Peyer's patch (tissue), 4 donors: ENCODE results near the gene KIFC1. TPM values are rescaled to one million over a fixed set of nuclear protein-coding genes. Genes with fewer than 3 reads are reported as not detected.
A peak's percentile ranks its signal among the peaks of the same experiment; 100 is the strongest.

Experiments
- DNase-seq, 3 donors: peaks; one replicate each; pipeline ENCODE4 v3.0.0-alpha.2; 2017 to 2019
- H3K27ac ChIP-seq, 4 donors: fragments of 200-600 bp; sonication (generic); one replicate each; pipeline ENCODE4 v1.5.1; 2016 to 2019
- H3K27me3 ChIP-seq, 2 donors: fragments of 200-600 bp; sonication (generic); one replicate each; pipeline ENCODE4 v1.5.1; 2019
- H3K36me3 ChIP-seq, 3 donors: fragments of 200-600 bp; sonication (generic); one replicate each; pipeline ENCODE4 v1.5.1; 2016 to 2019
- H3K4me1 ChIP-seq, 4 donors: fragments of 200-600 bp; sonication (generic); one replicate each; pipeline ENCODE4 v1.5.1; 2016 to 2019
- H3K4me3 ChIP-seq, 4 donors: fragments of 200-600 bp; sonication (generic); 1 replicate in 3 of 4; 2 replicates in 1 of 4; pipeline ENCODE4 v1.5.1; 2016 to 2019; ENCODE audit warnings: mild to moderate bottlenecking in 1 of 4
- H3K9me3 ChIP-seq, 4 donors: fragments of 200-600 bp; sonication (generic); one replicate each; pipeline ENCODE4 v1.5.1; 2016 to 2019; ENCODE audit warnings: mild to moderate bottlenecking in 1 of 4
- POLR2A ChIP-seq, 2 donors: fragments of 450-650 bp; IDR thresholded peaks; one replicate each; pipeline ENCODE4 v1.5.1; 2017; ENCODE audit warnings: antibody characterized with exemption in 2 of 2, mild to moderate bottlenecking in 2 of 2, moderate library complexity in 2 of 2
- small RNA-seq, 2 donors: library from RNA; depleted of rRNA; stranded (forward); fragments of <200 nt; gene quantifications; one replicate each; pipeline ENCODE3, GENCODE V24; 2016
- total RNA-seq, 4 donors: library from RNA; depleted of rRNA; stranded (reverse); fragments of >200 nt; gene quantifications; one replicate each; pipeline ENCODE4 v1.1.0, GENCODE V29; 2016
- TF ChIP-seq, protein P1 (sequence below), 6 experiments: fragments of 450-650 bp in 4 of 6; fragments of 200-600 bp in 2 of 6; sonication (generic) in 1 of 6; IDR thresholded peaks; one replicate each; pipeline ENCODE4 v1.5.1; 2017 to 2019; ENCODE audit warnings: antibody characterized with exemption in 6 of 6, mild to moderate bottlenecking in 3 of 6, moderate library complexity in 1 of 6

KIFC1 gene
- total RNA-seq, 4 donors from 2014 or later: 10.9 to 28.1 (median 18.3) TPM

DNA sequence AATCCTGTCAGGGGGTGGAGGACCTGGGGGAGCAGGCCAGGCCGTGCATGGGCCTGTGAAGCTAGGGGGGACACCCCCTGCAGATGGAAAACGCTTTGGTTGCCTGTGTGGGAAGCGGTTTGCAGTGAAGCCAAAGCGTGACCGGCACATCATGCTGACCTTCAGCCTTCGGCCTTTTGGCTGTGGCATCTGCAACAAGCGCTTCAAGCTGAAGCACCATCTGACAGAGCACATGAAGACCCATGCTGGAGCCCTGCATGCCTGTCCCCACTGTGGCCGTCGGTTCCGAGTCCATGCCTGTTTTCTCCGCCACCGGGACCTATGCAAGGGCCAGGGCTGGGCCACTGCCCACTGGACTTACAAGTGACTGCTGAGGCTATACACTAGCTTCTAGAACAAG is 64.5 kb downstream of the KIFC1 start:
- no peaks in the 10 kb centered on the region for H3K27me3 ChIP-seq
- no peaks in the 10 kb centered on the region for H3K9me3 ChIP-seq
- DNase-seq: peak in 1 of 3 donors; percentile 41
- H3K4me3 ChIP-seq: no peak overlapping the region
- H3K36me3 ChIP-seq: no peaks in the 10 kb centered on the region
- H3K4me1 ChIP-seq: peaks cover 0 to 21% (median 7%) of the 10 kb centered on the region in 4 donors
- TF ChIP-seq POLR2A (IDR thresholded peaks at IDR 0.05): no peak
- TF ChIP-seq, protein P1, sequence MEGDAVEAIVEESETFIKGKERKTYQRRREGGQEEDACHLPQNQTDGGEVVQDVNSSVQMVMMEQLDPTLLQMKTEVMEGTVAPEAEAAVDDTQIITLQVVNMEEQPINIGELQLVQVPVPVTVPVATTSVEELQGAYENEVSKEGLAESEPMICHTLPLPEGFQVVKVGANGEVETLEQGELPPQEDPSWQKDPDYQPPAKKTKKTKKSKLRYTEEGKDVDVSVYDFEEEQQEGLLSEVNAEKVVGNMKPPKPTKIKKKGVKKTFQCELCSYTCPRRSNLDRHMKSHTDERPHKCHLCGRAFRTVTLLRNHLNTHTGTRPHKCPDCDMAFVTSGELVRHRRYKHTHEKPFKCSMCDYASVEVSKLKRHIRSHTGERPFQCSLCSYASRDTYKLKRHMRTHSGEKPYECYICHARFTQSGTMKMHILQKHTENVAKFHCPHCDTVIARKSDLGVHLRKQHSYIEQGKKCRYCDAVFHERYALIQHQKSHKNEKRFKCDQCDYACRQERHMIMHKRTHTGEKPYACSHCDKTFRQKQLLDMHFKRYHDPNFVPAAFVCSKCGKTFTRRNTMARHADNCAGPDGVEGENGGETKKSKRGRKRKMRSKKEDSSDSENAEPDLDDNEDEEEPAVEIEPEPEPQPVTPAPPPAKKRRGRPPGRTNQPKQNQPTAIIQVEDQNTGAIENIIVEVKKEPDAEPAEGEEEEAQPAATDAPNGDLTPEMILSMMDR (IDR thresholded peaks at IDR 0.05): no peak
- H3K27ac ChIP-seq: no peak overlapping the region

DNA sequence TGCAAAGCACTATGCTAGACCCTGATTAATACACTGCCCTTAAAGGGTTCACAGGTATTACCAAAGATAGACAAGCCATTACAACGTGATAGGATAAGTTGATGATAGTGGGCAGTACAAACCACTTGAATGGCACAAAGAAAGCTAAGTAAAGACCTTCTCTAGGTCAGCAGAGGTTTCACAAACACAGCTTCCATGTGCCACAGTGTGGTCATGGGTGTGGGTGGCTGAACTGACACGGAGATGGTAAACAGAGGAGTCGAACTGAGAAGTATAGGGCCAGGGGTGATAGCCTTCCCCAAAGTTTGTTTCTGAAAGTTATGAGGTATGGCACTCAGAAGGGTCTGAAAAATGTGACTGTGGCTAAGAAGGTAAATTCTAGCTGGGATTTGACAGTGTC is 67.1 kb downstream of the KIFC1 start:
- Histone ChIP-seq H3K4me3 (no peak overlapping the region), H3K27ac (no peak overlapping the region), H3K36me3 (no peaks in the 10 kb centered on the region), H3K4me1 (peaks cover 0 to 10% (median 6%) of the 10 kb centered on the region in 4 donors), H3K27me3 (no peaks in the 10 kb centered on the region), H3K9me3 (no peaks in the 10 kb centered on the region)
- no peak for TF ChIP-seq POLR2A (IDR thresholded peaks at IDR 0.05)
- TF ChIP-seq, protein P1 (IDR thresholded peaks at IDR 0.05): no peak
- DNase-seq: no peak

DNA sequence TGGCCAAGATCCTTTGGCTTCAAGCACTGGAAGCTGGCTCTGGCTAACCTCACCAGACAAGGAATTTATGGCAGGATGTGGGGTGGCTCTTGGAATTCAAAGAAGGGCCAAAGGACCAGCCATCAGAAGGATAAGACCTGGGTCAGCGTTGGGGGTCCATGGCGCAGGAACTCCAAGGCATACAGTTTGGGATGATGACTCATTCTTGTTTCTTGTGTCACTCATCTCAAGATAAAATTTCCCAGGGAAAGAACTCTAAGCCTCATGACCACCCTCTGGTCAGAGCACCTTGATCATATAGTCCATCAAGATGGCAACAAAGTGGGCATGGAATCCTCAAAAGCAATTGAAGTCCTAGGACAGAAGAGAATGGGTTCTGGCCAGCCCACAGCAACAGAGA is 67.6 kb downstream of the KIFC1 start:
- Histone ChIP-seq H3K27me3 (no peaks in the 10 kb centered on the region), H3K36me3 (no peaks in the 10 kb centered on the region), H3K27ac (no peak overlapping the region), H3K4me3 (no peak overlapping the region), H3K4me1 (peaks cover 0 to 10% (median 5%) of the 10 kb centered on the region in 4 donors), H3K9me3 (no peaks in the 10 kb centered on the region)
- DNase-seq: no peak
- no peak for TF ChIP-seq POLR2A (IDR thresholded peaks at IDR 0.05)
- TF ChIP-seq, protein P1 (IDR thresholded peaks at IDR 0.05): no peak

Small RNA genes within 50 kb of the gene (small RNA-seq; reads per million reads assigned to genes)
- gene RPL35AP4 (0 reads per million in 2 donors), gene ZBTB9 (0 reads per million in 2 donors)

Other genes with a start within 250 kb of the KIFC1 start
- 1 to 10 TPM in 1 of 4 donors, under 1 TPM in 2, not detected in 1; 0.18 to 2.5 (median 0.54) TPM for gene COL11A2, start 199.4 kb upstream of the KIFC1 start, total RNA-seq
- 10 to 100 TPM; 23.1 to 56.7 (median 36.6) TPM for gene RXRB, start 191.2 kb upstream of the KIFC1 start, total RNA-seq
- 10 to 100 TPM; 33.8 to 99.0 (median 55.0) TPM for gene SLC39A7, start 191.0 kb upstream of the KIFC1 start, total RNA-seq
- gene HSD17B8, start 187.2 kb upstream of the KIFC1 start, total RNA-seq: 10 to 100 TPM; 26.4 to 58.0 (median 44.0) TPM
- gene RING1, start 183.3 kb upstream of the KIFC1 start, total RNA-seq: 10 to 100 TPM; 18.2 to 38.0 (median 20.7) TPM
- gene VPS52, start 119.9 kb upstream of the KIFC1 start, total RNA-seq: 100 to 1,000 TPM in 2 of 4 donors, 10 to 100 TPM in 2; 56.7 to 132 (median 95.8) TPM
- 1,000 to 10,000 TPM in 2 of 4 donors, 100 to 1,000 TPM in 2; 697 to 1,875 (median 903) TPM for gene RPS18, start 119.7 kb upstream of the KIFC1 start, total RNA-seq
- 10 to 100 TPM in 3 of 4 donors, 1 to 10 TPM in 1; 8.3 to 33.1 (median 28.5) TPM for gene B3GALT4, start 114.7 kb upstream of the KIFC1 start, total RNA-seq
- 100 to 1,000 TPM in 1 of 4 donors, 10 to 100 TPM in 3; 22.1 to 102 (median 34.3) TPM for gene WDR46, start 102.6 kb upstream of the KIFC1 start, total RNA-seq
- gene PFDN6, start 102.2 kb upstream of the KIFC1 start, total RNA-seq: 10 to 100 TPM; 12.4 to 24.8 (median 14.4) TPM
- gene RGL2, start 92.9 kb upstream of the KIFC1 start, total RNA-seq: 10 to 100 TPM; 15.4 to 89.1 (median 39.4) TPM
- 100 to 1,000 TPM in 3 of 4 donors, 10 to 100 TPM in 1; 73.4 to 324 (median 204) TPM for gene TAPBP, start 77.7 kb upstream of the KIFC1 start, total RNA-seq
- gene ZBTB22, start 74.1 kb upstream of the KIFC1 start, total RNA-seq: 10 to 100 TPM; 11.6 to 27.6 (median 20.2) TPM
- gene DAXX, start 68.9 kb upstream of the KIFC1 start, total RNA-seq: 10 to 100 TPM; 40.1 to 86.6 (median 45.9) TPM
- gene PHF1, start 19.2 kb downstream of the KIFC1 start, total RNA-seq: 10 to 100 TPM; 46.8 to 86.1 (median 77.3) TPM
- gene CUTA, start 26.3 kb downstream of the KIFC1 start, total RNA-seq: 100 to 1,000 TPM in 2 of 4 donors, 10 to 100 TPM in 2; 43.7 to 134 (median 96.2) TPM
- 10 to 100 TPM in 3 of 4 donors, 1 to 10 TPM in 1; 5.4 to 42.1 (median 15.0) TPM for gene SYNGAP1, start 28.2 kb downstream of the KIFC1 start, total RNA-seq
- gene ZBTB9, start 62.8 kb downstream of the KIFC1 start, total RNA-seq: 1 to 10 TPM in 2 of 4 donors, under 1 TPM in 1, not detected in 1; 0.70 to 5.0 (median 2.6) TPM
- gene BAK1, start 188.5 kb downstream of the KIFC1 start, total RNA-seq: 10 to 100 TPM; 28.9 to 71.7 (median 66.3) TPM
- 100 to 1,000 TPM; 139 to 250 (median 182) TPM for gene ITPR3, start 229.5 kb downstream of the KIFC1 start, total RNA-seq